Activated CD8-positive, alpha-beta memory T cell treated with anti-CD3 and anti-CD28 coated beads for 48 hours (primary cell): ENCODE results near the gene ADGRG3.
A peak's percentile ranks its signal among the peaks of the same experiment; 100 is the strongest.

ENCODE experiments used
- DNase-seq, 3 experiments: peaks; one replicate each; pipeline ENCODE4 v3.0.0-alpha.2; 2020; ENCODE audit warnings: low read depth in 2 of 3, low spot score in 2 of 3

ADGRG3 gene

GRCh38 chr16:57679016-57679415 lies 10.9 kb downstream of the ADGRG3 start:
- DNase-seq = no peak

- no peak for DNase-seq
These were observed 11.8 kb downstream of the ADGRG3 start for GRCh38 chr16:57679767-57680482.

GRCh38 chr16:57680842-57681375 lies 12.8 kb downstream of the ADGRG3 start:
- no peak for DNase-seq

GRCh38 chr16:57681950-57682728 lies 14.0 kb downstream of the ADGRG3 start:
- no peak for DNase-seq

GRCh38 chr16:57682809-57683635 lies 14.9 kb downstream of the ADGRG3 start:
- no peak for DNase-seq

GRCh38 chr16:57683636-57684545 lies 15.8 kb downstream of the ADGRG3 start:
- no peak for DNase-seq

- no peak for DNase-seq
These were observed 16.7 kb downstream of the ADGRG3 start for GRCh38 chr16:57684626-57685358.

GRCh38 chr16:57685633-57686032 lies 17.5 kb downstream of the ADGRG3 start:
- no peak for DNase-seq

GRCh38 chr16:57686577-57686976 lies 18.5 kb downstream of the ADGRG3 start:
- no peak for DNase-seq

- DNase-seq = no peak
These were observed 19.3 kb downstream of the ADGRG3 start for GRCh38 chr16:57687363-57687929.

- no peak for DNase-seq
These were observed 20.4 kb downstream of the ADGRG3 start for GRCh38 chr16:57688487-57688986.

- peak in 1 of 3 experiments; percentile 6 for DNase-seq
These were observed 21.1 kb downstream of the ADGRG3 start for GRCh38 chr16:57688987-57689761.

- DNase-seq = peak in 2 of 3 experiments; percentile 10 to 22
These were observed 21.9 kb downstream of the ADGRG3 start for GRCh38 chr16:57689762-57690558.

- no peak for DNase-seq
These were observed 22.8 kb downstream of the ADGRG3 start for GRCh38 chr16:57690782-57691471.

- DNase-seq = no peak
These were observed 24.5 kb downstream of the ADGRG3 start for GRCh38 chr16:57692636-57693035.

GRCh38 chr16:57693550-57693949 lies 25.4 kb downstream of the ADGRG3 start:
- no peak for DNase-seq

- no peak for DNase-seq
These were observed 26.2 kb downstream of the ADGRG3 start for GRCh38 chr16:57694231-57694724.
